KMS-11 (cell line): ENCODE data around the gene SERPINB4.

Source experiments
- H2AFZ ChIP-seq: fragments of 200-600 bp; sonication (generic); 2 replicates; pipeline ENCODE4 v1.6.1; 2016; ENCODE audit warnings: antibody characterized with exemption, mixed run types, low read depth
- H3K27ac ChIP-seq: fragments of 200-600 bp; sonication (generic); 2 replicates; pipeline ENCODE4 v1.6.1; 2016; ENCODE audit warnings: mild to moderate bottlenecking, mixed run types
- H3K27me3 ChIP-seq: fragments of 200-600 bp; sonication (generic); 2 replicates; pipeline ENCODE4 v1.6.1; 2017; ENCODE audit warnings: mild to moderate bottlenecking, low read depth, mixed run types, moderate library complexity; ENCODE audit not compliant: insufficient read depth
- H3K36me3 ChIP-seq: fragments of 200-600 bp; sonication (generic); 2 replicates; pipeline ENCODE4 v1.6.1; 2017; ENCODE audit warnings: mild to moderate bottlenecking, mixed run types; ENCODE audit not compliant: insufficient read depth
- H3K4me1 ChIP-seq: fragments of 200-600 bp; sonication (generic); 2 replicates; pipeline ENCODE4 v1.6.1; 2016; ENCODE audit warnings: mild to moderate bottlenecking, low read depth, mixed run types; ENCODE audit not compliant: poor library complexity, severe bottlenecking
- H3K4me2 ChIP-seq: fragments of 200-600 bp; sonication (generic); 2 replicates; pipeline ENCODE4 v1.7.0; 2016; ENCODE audit warnings: mild to moderate bottlenecking, mixed run types
- H3K4me3 ChIP-seq: fragments of 200-600 bp; sonication (generic); IDR thresholded peaks from 2 replicates; pipeline ENCODE4 v1.6.1; 2017; ENCODE audit warnings: low read depth, low read length, mixed read lengths; ENCODE audit not compliant: insufficient read depth
- H3K79me2 ChIP-seq: fragments of 200-600 bp; sonication (generic); 2 replicates; pipeline ENCODE4 v1.6.1; 2016; ENCODE audit warnings: low read depth, mixed run types; ENCODE audit not compliant: insufficient read depth
- H3K9ac ChIP-seq: fragments of 200-600 bp; sonication (generic); 2 replicates; pipeline ENCODE4 v1.6.1; 2016; ENCODE audit warnings: mild to moderate bottlenecking, mixed run types
- H4K20me1 ChIP-seq: fragments of 200-600 bp; sonication (generic); 2 replicates; pipeline ENCODE4 v1.6.1; 2016; ENCODE audit warnings: mild to moderate bottlenecking, mixed run types; ENCODE audit not compliant: insufficient read depth
- CTCF ChIP-seq: fragments of 200-600 bp; sonication (generic); conservative IDR thresholded peaks from 2 replicates; pipeline ENCODE4 v1.6.1; 2017; ENCODE audit warnings: low read depth, mild to moderate bottlenecking, antibody characterized with exemption, low read length, moderate library complexity, mixed read lengths

SERPINB4 gene

GRCh38 chr18:63626431-63626830 is 17.6 kb downstream of the SERPINB4 start:
- no peak overlapping the region for H2AFZ ChIP-seq
- H3K79me2 ChIP-seq: no peaks in the 10 kb centered on the region
- H3K27ac ChIP-seq: no peak overlapping the region
- H3K4me2 ChIP-seq: no peak overlapping the region
- no peaks in the 10 kb centered on the region for H3K4me1 ChIP-seq
- no peak overlapping the region for H3K9ac ChIP-seq
- no peaks in the 10 kb centered on the region for H3K36me3 ChIP-seq
- H3K4me3 ChIP-seq: no peak overlapping the region
- no peaks in the 10 kb centered on the region for H3K27me3 ChIP-seq
- H4K20me1 ChIP-seq: no peaks in the 10 kb centered on the region
- TF ChIP-seq CTCF: no peak

- Histone ChIP-seq H4K20me1 (no peaks in the 10 kb centered on the region), H3K4me3 (no peak overlapping the region), H3K4me2 (no peak overlapping the region), H3K27ac (no peak overlapping the region), H3K4me1 (no peaks in the 10 kb centered on the region), H3K36me3 (no peaks in the 10 kb centered on the region), H2AFZ (no peak overlapping the region), H3K9ac (no peak overlapping the region), H3K79me2 (no peaks in the 10 kb centered on the region), H3K27me3 (no peaks in the 10 kb centered on the region)
- TF ChIP-seq CTCF: no peak
Measured at GRCh38 chr18:63624863-63625262, 19.2 kb downstream of the SERPINB4 start.

- Histone ChIP-seq H3K27ac (no peak overlapping the region), H3K27me3 (no peaks in the 10 kb centered on the region), H3K4me3 (no peak overlapping the region), H2AFZ (no peak overlapping the region), H3K9ac (no peak overlapping the region), H3K36me3 (no peaks in the 10 kb centered on the region), H3K4me1 (peaks cover 13% of the 10 kb centered on the region), H3K79me2 (no peaks in the 10 kb centered on the region), H4K20me1 (no peaks in the 10 kb centered on the region), H3K4me2 (no peak overlapping the region)
- no peak for TF ChIP-seq CTCF
Measured at GRCh38 chr18:63619661-63620060, 24.4 kb downstream of the SERPINB4 start.

- Histone ChIP-seq H3K79me2 (no peaks in the 10 kb centered on the region), H2AFZ (no peak overlapping the region), H3K36me3 (no peaks in the 10 kb centered on the region), H3K4me3 (no peak overlapping the region), H3K9ac (no peak overlapping the region), H3K4me2 (no peak overlapping the region), H3K4me1 (peaks cover 13% of the 10 kb centered on the region), H3K27me3 (no peaks in the 10 kb centered on the region), H3K27ac (no peak overlapping the region), H4K20me1 (no peaks in the 10 kb centered on the region)
- TF ChIP-seq CTCF: no peak
Measured at GRCh38 chr18:63617915-63618234, 26.2 kb downstream of the SERPINB4 start.
